HG02970 (cell line): ENCODE data around the gene TCF12.

Source experiments
- ATAC-seq: cut with Tn5 transposase; IDR thresholded peaks from one replicate; pipeline ENCODE4 v1.9.1; 2021; ENCODE audit warnings: mild to moderate bottlenecking, moderate library complexity, moderate number of reproducible peaks; ENCODE audit not compliant: unreplicated experiment, low FRiP score

Gene TCF12

GRCh38 chr15:57195326-57195725 lies 276.9 kb downstream of the TCF12 start:
- ATAC-seq, result no peak

- ATAC-seq, result no peak
These were observed 278.4 kb downstream of the TCF12 start for GRCh38 chr15:57196865-57197264.

DNA sequence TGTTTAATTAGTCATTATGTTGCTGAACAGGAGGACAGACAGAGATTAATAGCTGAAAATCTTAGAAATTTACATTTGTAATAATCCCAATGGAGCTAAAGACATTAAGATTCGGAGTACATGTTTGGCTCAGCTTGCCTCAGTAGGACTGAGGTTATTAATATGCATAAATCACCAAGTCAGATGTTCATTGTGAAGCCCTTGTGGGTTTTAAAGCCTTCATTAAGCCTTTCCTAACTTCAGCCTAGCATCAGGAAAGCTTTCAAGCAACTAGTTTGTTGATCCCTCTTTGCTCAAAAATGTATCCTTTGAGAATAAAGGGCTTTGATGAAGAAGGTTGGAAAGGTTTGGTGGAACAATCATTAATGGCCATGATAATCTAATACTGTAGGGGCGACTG lies 279.7 kb downstream of the TCF12 start:
- no peak for ATAC-seq

- ATAC-seq, result no peak
These were observed 280.3 kb downstream of the TCF12 start for GRCh38 chr15:57198654-57199291.

GRCh38 chr15:57201578-57201977 lies 283.1 kb downstream of the TCF12 start:
- no peak for ATAC-seq

GRCh38 chr15:57203906-57204305 lies 285.5 kb downstream of the TCF12 start:
- ATAC-seq, result no peak

DNA sequence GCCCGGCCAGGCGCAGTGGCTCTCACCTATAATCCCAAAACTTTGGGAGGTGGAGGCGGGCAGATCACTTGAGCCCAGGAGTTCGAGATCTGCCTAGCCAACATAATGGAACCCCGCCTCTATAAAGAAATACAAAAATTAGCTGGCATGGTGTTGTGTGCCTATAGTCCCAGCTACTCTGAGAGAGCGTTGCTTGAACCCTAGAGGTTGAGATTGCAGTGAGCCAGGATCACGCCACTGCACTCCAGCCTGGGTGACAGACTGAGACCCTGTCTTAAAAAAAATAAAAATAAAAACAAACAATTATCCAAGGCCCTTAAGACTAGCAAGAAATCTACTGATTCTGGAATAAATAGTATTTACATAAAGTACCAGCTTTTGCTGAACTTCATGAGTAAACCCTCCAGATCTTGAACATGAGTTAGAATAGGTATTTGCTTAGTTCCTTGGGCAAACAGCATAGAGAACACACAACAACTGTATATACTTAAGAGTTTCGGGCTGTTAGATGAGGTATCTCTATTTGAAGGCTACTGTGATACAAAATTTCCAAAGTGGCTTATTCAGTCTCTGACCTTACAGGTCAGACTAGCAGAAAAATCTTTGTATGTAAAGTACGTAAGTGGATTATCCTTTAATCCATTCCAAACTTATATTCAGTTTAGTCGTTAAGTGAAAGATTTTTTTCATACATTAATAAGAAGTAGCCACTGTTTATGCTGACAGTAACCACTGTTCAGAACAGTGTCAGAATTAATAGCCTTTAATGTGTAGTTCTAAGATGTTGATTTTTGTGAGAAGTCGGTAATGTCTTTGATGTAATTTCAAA lies 286.8 kb downstream of the TCF12 start:
- no peak for ATAC-seq

DNA sequence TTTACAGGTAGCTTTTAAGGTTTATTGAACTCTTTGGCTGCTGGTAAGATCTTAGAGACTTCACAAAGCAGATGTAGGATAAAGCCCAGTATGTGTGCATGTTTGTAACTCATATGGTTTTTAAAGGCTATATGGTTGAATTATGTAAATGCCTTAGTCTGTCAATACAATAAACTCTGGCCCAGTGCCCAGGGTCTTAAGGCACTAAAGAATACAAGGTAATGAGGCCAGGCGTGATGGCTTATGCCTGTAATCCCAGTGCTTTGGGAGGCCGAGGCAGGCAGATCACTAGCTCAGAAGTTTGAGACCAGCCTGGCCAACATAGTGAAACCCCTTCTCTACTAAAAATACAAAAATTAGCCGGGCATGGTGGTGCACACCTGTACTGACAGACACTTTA lies 287.6 kb downstream of the TCF12 start:
- no peak for ATAC-seq

DNA sequence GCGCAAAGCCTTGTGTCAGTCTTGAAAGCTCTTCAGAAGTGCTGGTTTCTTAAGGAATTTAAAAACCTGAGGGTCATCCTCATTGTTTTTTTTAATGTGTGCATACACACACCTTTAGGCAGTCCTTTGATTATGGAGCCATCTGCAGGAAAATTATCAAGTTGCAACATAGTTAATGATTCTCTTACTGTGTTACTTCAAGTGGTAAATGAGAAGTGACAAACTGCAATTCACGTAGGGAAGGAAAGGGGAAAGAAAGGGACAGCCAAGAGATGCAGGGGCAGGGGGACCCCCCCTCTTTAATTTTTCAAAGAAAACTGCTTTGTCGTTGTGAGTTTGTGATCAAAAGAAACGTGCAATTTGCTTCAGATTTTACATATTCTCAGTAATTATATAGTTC lies 295.4 kb downstream of the TCF12 start:
- ATAC-seq, result no peak

DNA sequence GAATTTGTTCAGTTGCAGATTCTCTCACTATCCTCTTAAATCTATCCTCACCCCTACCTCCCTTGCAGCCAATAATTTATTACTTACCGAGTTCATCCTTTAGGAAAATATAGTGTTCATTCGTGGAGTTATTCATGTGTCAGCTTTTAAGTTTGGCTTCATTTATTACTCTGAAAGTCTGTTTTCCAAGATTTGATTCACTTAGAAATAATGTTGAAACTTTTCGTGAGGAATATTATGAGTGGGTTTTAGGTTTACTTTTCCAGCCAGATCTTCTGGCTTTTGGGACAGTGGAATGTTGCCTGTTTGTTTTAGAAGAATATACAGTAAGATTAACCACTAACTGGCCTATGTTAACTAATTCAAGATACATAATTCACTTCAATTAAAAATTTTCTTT lies 296.9 kb downstream of the TCF12 start:
- no peak for ATAC-seq

DNA sequence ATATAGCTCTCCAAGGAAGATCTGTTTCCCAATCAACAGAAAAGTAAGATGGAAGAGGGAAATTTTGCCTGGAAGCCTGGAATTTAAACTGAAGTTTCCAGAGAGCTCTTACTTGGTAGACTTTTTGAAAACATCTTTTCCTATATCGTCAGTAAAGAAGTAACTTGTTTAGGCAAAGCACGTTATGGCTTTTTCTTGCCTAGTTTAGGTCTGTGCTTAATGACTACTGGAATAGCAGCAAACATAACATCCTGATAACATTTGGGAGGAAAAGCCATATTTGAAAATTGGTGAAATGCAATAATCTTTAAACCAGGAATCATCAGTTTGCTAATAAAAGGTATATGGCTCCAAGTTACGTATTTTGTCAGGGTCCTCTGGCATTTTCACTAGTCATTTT lies 297.4 kb downstream of the TCF12 start:
- ATAC-seq, result no peak

DNA sequence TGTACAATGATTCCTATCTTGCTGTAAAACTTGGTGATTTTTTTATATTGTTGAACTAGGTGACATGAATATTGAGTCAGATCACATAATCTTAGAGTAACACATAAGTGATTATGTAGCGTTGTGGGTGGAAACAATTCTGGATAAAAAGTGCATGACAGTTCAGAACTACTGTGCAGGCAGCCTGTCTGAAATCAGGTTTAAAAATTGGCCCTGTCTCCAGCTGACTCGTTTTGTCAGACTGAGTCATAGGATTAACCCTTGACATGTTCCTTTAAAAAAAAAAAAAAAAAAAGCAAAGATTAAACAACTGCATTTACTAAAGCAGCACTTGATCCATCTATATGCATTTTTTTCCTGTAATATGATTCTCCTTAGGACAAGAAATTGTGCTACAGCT lies 297.8 kb downstream of the TCF12 start:
- ATAC-seq, result no peak

GRCh38 chr15:57217778-57218598 lies 299.5 kb downstream of the TCF12 start:
- ATAC-seq, result no peak

DNA sequence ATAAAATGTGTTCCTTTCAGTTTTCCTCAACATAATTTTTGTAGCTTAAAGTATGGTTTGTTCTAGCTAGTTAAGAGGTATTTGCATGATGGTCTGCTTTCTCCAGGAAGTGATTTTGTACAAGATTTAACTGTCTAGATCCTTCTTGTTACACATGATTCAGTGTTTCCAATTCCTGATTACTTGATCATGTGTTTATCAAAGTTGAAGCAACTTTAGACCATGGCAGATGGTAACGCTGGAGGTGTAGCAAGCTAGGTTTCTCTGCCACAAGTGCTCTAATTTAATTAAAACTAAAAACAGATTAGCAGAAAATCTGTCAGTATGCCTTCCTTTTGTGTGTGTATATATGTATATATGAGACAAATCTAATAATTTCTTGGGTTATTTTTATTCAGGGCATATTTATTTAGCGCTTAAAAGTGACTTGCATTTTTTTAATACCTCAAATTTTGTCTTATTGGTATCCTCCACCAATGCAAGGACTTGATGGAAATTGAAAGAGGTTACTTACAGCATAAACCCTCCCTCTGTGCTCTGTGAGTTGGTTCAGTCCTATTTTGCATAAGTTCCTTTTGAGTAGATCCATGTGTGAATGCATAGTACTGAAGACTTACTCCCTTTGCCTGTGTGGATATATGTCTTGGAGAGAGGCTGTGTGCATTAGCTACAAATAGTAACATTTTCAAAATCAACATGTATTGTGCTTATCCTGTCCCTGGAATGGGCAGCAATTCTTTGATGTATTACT lies 300.6 kb downstream of the TCF12 start:
- no peak for ATAC-seq

DNA sequence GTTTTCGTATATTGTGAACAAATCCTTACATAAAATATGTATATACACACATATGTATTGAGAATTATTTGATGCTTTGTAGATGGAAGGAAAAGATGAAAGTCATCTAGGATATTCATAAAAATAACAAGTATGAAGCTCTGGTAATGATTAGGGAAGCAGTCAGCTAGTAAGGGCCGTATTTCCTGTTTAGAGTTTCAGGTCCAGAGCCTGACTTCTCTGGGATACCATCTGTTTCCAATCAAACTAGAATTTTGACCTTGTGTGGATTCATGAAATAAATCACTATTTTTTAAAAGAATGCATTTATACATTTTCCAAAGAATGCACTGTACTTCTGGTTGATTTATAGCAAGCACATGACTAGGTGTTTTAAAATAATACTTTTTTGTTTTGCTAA lies 301.8 kb downstream of the TCF12 start:
- no peak for ATAC-seq

DNA sequence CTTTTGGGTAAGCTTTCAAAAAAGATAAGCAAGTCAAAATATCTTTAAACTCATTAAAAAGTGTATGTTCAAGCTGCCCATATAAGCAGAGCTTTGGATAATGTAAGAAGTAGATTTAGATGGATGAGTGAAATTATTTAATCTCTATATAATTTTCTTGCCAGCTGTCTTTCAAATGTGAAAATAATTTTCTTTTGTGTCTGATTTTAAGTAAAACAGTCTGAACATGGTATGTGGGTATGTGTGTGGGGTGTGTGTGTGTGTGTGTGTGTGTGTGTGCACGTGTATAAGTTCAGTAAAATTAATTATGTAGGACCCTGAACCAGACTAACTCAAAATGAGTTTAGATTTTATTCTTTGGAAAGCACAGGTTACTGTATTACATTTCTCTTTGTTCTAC lies 302.7 kb downstream of the TCF12 start:
- no peak for ATAC-seq

DNA sequence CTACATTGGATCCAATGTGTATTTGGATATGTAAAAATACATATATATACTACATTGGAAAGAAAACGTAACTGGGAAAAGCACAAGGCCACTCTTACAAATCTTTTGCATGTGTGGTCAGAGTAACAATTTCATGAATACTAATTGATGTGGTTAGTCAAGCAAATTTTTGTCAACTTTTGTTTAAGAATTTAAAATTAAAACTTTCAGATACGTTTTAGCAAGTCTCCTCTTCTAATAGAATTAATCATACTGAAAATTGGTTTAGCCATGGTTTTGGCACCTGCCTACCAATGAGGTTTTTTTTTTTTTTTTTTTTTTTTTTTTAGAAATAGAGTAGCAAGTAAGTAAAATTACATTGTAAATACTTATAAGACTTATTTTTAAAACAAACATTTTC lies 304.9 kb downstream of the TCF12 start:
- no peak for ATAC-seq

GRCh38 chr15:57223887-57224286 lies 305.4 kb downstream of the TCF12 start:
- ATAC-seq, result no peak

GRCh38 chr15:57224664-57225063 lies 306.2 kb downstream of the TCF12 start:
- no peak for ATAC-seq

DNA sequence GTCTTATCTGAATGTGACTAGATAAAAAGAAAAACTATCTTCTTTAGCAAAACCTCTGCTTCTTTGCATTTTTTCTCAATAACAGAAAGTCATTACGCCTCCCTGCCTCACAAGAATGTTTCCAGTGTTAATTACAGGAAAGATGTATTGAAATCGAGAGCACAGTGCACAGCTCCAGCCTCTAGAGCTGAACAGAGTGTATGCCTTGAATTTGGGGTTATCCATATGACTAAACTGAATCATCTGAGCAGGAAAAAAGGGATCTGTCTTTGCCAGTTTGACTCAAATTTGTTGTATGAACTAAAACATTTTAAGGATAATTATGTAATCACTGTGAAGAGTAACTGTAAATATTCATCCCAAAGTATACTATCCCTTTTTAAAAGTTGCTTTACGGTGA lies 308.7 kb downstream of the TCF12 start:
- ATAC-seq, result no peak

DNA sequence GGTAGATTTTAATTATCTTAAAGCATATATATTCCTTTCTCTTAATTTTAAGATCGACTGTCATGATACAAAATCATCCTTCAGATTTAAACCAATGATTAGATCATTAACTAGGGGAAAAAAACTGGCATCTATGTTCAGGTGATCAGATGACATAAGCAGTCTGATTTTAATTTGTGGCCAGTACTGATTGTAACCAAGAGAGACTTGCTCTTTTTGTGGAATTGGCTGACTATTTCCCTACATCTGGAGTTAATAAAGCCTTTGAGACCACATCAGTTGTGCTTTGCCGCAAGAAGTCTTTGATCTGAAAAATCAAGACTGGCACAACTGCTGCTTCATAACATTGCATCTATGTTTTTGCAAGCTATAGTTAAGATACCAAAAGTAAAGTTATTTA lies 309.5 kb downstream of the TCF12 start:
- no peak for ATAC-seq
